ENCODE data around the gene C9orf50.

Gene C9orf50

DNA sequence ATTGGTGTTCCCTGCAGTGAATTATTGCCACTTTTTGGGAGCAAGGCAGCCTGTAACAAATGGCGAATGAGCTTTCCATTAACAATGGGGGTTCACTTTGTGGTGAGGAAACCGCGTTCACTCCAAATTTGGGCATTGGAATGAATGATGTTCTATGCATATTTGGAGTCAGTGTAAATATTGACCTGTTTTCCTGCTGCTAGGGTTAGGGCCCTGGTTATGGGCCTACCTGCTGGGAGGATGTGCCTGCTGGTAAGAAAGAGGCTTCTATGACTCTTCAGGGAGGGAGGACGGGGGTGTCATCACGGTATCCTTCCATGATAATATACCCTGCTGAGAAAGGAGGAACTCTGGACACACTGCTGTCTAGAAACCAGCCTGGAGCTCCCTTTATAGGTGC is 29.0 kb downstream of the C9orf50 start:
- no peak for DNase-seq (ENCODE audit: low read depth)

DNA sequence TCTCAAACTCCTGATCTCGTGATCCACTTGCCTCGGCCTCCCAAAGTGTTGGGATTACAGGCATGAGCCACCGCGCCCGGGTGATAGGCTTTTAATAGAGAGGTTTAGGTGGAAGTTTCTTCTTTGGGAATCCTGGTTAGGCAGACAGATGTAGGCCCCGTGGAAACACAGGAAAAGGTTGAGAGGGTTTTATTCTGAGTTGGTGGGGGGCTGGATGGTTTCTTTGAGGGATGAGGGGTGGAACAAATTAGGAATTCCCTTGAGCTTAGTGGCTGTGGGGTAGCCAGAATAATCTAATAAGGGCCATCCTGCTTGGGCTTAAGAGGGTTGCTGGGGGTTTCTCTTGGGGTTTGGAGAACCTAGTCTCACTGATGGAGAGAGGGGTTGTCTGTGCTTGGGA is 30.4 kb downstream of the C9orf50 start:
- no peak for DNase-seq (ENCODE audit: low read depth)

DNA sequence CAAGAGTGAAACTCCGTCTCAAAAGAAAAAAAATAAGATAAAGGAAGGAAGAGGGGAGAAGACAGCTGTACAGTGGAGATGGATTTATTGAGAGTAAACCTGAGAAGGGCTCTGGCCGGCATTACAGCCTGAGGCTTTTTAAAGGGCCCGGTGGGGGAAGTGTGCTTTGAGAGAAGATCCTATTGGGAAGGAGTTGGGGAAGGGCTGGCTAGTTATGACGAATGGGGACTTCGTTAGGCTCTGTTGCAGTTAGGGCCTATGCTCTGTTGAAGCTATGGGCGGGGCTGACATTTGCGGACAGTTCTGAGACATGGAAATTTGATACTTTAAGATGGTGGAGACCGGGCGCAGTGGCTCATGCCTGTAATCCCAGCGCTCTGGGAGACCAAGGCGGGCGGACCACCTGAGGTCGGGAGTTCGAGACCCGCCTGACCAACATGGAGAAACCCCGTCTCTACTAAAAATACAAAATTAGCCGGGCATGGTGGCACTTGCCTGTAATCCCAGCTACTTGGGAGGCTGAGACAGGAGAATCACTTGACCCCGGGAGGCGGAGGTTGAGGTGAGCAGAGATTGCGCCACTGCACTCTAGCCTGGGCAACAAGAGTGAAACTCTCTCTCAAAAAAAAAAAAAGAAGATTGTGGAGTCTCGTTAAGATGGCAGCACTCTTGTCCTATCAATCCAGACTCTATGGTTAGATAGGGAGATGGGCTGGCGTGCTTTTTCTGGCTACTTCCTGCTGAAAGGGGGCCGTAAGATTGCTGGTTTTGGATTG is 33.2 kb downstream of the C9orf50 start:
- DNase-seq (ENCODE audit: low read depth) = no peak

DNA sequence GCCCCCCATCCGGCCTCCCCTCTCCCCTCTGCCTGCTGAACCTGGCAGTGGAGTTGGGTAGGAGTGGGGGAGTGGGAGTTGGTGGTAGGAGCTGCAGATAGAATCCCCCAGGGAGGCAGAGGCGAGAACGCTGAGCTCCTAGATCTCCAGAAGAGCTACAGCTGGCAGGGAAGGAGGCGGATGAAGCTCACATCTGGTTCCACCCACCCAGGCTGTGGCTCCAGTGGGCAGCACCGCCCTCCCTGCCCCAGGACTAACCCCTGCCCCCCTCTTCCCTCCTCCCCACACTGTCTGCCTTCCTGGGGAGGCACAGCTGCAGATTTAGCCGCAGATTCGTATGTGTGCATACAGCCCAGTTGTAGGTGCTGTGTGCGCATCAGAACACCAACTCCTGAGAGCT is 34.2 kb downstream of the C9orf50 start:
- DNase-seq (ENCODE audit: low read depth) = no peak

DNA sequence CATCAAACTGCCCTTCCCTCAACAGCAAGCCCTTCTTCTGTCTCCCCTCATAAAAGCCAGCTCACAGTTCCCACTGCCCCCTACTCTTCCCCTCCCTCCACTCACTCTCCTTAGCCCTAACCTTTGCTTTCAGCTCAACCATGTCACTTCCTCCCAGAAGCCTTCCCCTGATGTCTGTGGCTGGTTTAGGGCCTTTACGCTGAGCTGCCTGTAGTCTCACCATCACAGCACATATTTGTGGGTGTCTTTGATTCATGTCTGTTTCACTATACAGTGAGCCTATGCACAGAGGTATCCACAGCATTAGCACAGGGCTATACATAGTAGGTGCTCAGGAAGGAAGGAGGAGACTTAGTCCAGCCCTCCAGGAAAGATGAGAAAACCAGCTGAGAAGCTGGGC is 34.7 kb downstream of the C9orf50 start:
- no peak for DNase-seq (ENCODE audit: low read depth)

DNA sequence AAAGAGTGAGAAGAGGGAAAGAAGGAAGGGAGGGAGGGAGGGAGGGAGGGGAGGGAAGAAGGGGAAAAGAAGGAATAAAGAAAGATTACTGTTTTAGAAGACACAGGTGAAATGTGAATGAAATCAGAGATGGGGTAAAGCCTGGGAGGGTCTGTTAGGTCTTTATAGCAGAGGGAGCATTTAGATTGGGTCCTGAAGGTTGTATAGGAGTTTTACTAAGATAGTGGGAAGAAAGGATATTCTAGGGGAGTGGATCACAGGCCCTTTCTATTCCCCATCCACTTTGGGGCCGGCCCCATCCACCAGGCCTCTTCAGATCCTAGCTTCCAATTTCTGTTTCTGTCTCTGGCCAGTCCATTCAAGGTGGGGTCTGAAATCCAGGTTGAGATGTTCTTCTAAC is 35.5 kb downstream of the C9orf50 start:
- no peak for DNase-seq (ENCODE audit: low read depth)

DNA sequence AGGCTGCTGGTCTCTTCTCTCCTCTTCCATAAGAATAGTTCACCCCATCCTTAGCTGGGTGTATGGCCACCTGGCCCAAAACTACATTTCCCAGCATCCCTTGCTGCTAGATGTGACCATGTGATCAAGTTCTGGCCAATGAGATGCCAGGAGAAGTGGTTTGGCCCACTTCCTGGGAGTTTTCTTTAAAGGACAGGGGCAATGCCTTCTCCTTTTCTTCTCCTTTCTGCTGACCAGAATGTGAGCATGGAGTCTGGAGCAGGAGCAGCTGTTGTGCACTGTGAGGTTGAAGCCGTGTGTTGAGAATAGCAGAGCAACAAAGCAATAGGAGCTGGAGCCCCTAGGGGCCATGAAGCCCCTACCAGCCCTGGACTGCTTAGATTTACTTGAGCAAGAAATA is 36.8 kb downstream of the C9orf50 start:
- DNase-seq (ENCODE audit: low read depth) = peak; percentile 35

DNA sequence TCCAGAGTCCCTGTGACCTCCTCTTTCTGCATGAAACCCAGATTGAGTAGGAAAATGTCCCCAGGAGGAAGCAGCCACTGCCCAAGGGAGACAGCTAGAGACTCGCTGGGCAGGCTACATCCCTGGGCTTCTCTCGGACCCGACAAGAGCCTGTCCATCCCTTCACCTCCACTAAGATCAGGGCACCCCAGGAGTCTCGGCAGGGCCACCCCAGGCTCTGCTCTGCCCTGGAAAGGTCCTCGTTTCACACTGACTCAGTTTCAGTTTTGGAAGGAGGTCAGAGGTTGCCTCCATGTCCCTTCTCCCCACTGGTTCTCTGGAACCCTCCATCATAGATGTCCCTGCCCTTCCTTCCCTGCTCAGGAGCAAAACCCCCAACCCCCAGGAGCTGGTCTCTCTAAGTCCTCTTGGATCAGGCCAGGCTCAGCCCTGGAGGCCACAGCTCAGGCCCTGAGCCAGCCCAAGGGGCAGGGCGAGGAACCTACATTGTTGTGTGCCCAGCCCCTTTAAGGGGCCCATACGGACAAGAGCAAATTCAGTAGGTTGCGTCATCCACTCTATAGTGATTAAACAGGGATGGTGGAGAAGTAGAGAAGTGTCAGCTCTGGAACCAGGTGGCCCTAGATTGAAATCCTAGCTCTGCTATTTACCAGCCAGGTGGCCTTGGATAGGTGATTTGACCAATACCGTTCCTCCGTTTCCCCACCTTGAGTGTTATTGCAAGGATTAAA is 37.4 kb downstream of the C9orf50 start:
- DNase-seq (ENCODE audit: low read depth) = no peak

DNA sequence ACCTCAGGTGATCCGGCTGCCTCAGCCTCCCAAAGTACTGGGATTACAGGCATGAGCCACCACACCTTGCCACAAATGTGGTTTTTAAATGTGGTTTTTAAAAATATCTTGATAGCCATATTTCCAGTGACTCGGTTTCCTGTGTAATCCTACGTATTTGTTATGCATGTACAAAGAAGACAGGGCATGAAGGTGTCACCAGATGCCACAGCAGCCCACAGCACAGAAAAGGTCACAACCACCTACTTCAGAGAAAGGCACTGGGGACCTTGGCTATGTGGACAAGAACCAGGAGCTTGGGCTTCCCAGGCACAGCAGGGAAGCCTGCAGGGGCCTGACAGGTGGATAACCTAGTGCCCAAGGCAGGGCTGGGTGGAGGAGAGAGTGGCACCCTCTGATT is 38.0 kb downstream of the C9orf50 start:
- no peak for DNase-seq (ENCODE audit: low read depth)

DNA sequence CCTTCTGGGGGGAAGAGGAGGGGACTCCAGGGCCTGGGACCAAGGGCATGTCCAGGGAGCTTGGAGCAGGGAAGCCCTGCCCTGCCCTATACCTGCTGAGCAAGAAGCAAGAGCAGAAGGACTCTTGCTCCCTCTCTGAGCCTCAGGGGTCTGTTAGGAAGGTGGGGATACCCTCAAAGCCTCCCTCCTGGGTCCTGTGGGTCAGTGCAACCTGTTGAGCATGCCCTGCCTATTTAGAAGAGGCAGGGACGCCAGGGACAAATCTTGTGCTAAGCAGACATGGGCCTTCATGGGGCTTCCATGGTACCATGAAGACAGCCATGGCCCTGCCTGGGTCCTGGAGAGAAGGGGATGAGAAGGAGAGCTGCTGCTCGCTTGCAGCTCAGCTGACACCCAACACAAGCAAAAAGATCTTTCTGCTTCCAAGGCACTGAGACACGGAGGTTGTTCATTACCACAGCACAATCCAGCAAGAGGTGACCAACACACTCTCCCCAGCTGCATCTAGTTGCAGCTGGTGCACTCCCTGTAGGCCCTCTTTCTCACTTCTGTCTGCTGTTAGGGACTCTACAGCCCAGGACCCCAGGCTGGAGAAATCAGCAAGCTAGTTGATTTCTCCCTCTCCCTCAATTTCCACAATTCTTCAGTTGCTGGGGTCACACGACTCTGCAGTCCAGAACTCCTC is 39.3 kb downstream of the C9orf50 start:
- DNase-seq (ENCODE audit: low read depth) = no peak

DNA sequence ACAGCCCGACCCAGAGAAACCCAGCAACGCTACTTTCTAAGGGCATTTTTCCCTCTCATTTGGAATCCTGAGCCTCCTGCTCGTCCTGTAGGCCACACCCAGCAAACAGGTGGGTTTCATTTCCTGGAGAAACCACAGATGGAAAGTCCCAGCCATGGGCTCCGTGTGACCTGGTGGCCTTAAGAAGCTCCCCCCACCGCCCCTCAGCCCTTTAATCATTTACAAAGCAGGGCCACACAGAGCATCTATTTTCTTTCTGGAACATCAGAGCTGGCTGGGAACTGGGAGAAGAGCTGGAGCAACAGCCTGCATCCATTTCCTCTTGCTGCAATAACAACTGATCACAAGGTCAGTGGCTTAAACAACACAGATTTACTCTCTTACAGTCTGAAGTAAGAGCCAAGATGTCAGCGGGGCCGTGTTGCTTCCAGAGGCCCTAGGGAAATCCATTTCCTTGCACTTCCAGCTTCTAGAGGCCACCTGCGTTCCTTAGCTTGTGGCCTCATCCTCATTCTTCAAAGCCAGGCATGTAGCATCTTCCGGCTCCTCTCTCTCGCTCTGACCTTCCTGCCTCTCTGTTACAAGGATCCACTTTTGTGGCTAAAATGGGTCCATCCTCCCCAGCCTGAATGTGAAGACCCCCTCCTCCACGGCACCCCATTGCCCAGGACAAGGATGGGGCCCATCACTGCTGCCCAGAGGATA is 40.5 kb downstream of the C9orf50 start:
- no peak for DNase-seq (ENCODE audit: low read depth)

DNA sequence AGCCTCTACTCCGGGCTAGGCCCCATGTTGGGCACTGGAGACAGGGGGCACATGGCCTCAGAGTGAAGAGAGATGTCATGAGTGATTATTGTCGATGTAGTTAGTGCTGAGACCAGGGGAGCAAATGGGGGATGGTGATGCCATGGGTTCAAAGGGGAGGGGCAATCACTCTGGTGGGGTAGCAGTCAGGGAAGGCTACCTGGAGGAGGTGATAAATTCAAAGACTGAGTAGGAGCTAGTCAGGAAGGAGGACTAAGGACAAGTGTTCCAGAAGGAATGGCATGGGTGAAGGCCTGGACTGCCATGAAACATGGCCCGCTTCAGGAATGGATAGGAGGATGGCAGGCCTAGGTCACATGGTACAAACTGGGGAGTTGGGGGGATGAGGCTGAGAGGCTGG is 41.6 kb downstream of the C9orf50 start:
- no peak for DNase-seq (ENCODE audit: low read depth)

DNA sequence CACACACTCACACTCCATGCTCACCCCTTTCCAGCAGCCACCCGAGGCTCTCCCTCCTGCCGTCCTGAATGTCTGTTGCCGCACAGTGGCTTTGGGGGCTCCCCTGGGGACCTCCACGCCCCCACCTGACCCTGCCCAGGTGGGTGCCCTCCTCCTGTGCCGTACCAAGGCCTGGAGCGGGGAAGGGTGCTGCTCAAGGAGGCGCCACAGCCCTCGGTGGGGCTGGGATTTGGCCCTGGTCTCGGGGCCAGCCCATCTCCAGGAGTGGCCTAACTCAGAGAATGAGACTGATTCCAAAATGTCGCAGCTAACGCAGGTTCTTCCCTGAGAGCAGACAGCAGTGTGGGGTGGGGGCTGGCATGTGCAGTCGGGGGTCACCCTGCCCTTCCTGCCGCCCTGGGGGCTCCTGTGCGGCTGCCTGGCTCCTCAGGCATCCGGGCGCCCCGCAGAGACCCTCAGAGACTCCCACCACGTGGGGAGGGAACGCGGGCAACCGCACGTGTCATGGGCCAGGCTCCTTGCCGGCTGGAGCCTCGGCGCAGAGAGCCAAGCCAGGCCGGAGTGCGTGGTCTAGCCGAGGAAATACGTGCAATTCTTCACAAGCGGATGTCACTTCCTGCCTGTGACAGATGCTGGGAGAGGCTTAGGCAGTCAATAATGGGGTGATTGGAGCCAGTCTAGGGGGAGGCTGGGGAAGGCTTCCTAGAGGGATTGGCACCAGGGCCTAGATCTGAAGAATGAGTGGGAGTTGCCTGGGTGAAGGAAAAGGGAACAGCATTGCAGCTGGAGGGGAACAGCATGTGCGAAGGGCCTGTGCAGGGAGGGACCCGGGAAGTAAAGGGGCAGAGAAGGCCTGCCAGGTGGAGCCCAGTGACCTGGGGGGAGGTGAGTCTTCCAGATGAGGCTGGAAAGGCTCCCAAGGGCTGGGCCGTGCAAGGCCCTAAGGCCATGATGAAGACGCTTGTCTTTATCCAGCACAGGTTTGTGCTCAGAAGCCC is 44.1 kb downstream of the C9orf50 start:
- DNase-seq (ENCODE audit: low read depth) = no peak

DNA sequence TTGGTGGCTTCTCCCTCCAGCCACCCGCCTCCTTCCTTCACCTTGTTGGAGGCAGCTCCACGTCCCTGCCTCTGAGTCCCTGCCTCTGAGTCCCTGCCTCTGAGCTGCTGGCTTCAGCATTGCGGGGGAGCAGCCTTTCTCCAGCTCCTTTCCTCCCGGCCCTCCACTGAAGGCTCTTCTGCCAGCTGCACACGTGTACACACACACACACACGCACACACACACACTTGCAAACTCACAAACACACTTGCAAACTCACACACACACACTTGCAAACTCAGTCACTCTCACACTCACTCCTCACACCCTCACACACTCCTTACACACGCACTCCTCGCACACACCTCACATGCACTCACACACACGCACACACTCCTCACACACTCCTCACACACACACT is 45.1 kb downstream of the C9orf50 start:
- no peak for DNase-seq (ENCODE audit: low read depth)

DNA sequence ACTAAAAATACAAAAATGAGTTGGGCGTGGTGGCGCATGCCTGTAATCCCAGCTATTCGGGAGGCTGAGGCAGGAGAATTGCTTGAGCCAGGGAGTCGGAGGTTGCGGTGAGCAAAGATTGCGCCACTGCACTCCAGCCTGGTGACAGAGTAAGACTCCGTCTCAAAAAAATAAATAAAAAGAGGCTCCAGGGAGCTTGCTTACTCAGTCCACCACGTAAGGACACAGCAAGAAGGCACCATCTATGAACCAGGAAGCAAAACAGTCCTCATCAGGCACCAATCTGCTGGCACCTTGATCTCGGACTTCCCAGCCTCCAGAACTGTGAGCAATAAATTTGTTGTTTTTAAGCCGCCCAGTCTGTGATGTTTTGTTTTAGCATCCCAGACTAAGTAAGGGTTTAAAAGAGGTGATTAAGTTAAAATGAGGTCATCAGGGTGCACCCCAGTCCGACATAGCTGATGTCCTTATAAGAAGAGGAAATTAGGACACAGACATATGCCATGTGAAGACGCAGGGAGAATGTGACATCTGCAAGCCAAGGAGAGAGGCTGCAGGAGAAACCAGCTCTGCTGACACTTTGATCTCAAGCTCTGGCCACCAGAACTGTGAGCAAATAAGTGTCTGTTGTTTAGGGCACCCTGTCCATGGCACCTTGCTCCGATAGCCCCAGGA is 45.9 kb downstream of the C9orf50 start:
- DNase-seq (ENCODE audit: low read depth) = no peak

DNA sequence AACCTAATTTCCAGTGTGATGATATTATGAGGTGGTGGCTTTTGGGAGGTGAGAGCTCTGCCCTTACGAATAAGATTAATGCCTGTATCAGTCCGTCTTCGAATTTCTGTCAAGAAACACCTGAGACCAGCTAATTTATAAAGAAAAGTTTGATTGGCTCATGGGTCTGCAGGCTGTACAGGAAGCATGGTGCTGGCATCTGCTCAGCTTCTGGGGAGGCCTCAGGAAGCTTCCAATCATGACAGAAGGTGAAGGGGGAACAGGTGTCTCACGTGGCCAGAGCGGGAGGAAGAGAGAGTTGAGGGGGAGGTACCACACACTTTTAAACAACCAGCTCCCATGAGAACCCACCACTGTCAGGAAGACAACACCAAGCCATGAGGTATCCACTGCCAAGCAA is 46.9 kb downstream of the C9orf50 start:
- DNase-seq (ENCODE audit: low read depth) = no peak

DNA sequence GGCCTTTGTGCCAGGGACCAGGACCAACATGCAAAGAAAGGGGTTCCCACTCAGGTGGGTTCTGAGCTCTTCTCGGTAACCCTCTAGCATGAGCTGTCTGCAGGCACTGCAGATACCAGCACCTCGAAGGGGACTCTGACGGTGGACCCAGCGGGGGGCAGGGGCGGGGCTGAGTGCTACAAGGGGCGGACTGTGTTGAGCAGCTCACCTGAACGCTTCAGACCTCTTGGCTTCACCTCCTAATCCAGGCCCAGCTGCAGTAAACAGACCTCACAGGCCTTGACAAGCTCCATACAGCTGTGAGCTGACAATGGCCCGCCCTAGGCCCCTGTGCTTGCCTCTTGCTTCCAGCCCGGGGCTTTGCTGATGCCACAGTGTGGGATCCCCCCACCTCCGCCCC is 48.4 kb downstream of the C9orf50 start:
- no peak for DNase-seq (ENCODE audit: low read depth)

DNA sequence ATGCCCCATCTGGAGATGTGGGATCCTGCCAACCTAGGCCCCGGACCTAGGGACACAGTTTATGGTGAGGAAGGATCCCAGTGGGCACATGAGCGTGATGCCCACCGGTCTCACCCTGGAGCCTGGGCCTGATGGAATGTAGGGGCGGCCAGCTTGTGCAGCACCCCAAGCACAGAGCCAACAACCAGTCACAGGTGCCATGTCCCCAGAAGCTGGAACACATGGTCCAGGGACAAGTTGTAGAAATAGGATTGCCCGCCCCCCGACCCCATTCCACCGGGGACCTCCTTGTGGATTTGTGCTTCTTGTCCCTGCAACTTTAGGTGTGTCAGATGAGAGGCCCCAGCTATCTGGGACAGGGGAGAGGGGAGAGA is 48.9 kb downstream of the C9orf50 start:
- no peak for DNase-seq (ENCODE audit: low read depth)

DNA sequence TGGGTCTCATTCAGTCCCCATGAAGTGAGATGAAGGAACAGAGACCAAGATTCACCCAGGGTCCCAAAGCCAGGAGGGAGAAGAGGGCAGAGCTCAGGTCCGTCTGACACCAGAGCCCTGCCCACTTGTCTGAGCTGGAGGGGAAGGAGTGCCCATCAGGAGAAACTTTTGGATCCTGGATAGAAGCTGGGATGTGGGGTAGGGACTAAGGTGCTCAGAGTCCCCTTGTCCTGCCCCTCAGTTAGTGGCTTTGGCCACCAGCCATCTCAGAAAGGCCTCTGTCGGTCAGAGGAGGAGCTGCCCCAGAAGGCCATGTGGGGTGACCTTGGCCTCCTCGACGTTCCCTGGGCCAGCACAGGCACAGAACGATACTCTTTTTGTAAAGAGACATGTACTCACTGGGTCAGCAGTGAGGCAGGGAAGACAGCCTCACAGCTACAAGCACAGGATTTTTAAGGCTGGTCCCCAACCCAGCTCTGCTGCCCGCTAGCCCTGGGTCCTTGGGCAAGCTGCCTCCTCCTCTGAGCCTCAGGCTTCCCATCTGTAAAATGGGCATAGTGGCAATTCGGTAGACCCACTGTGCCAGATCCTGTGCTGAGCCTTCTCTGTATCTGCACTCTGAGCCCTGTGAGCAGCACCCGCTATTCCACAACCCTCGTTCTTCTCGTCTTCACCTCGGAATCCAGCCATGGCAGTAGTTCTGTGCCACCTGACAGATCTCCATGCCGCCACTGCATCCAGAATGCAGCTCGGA is 49.4 kb downstream of the C9orf50 start:
- no peak for DNase-seq (ENCODE audit: low read depth)

All from stimulated activated CD8-positive, alpha-beta memory T cell treated with anti-CD3 and anti-CD28 coated beads, Interleukin-4, amount 100 ng/mL, for 24 hours (primary cell).